ENCODE data around the gene ITGA5.
A peak's percentile ranks its signal among the peaks of the same experiment; 100 is the strongest.

ITGA5 gene

GRCh38 chr12:54431911-54432814, 13.1 kb upstream of the ITGA5 start:
- no peak for DNase-seq (ENCODE audit: low read depth in 1 of 2, low spot score in 1 of 2)

GRCh38 chr12:54430471-54431069, 11.5 kb upstream of the ITGA5 start:
- DNase-seq (ENCODE audit: low read depth in 1 of 2, low spot score in 1 of 2), result no peak

GRCh38 chr12:54429014-54429471, 10.0 kb upstream of the ITGA5 start:
- DNase-seq (ENCODE audit: low read depth in 1 of 2, low spot score in 1 of 2), result no peak

- DNase-seq (ENCODE audit: low read depth in 1 of 2, low spot score in 1 of 2), result no peak
Observed at GRCh38 chr12:54428050-54429013, 9.3 kb upstream of the ITGA5 start.

- no peak for DNase-seq (ENCODE audit: low read depth in 1 of 2, low spot score in 1 of 2)
Observed at GRCh38 chr12:54427106-54427505, 8.0 kb upstream of the ITGA5 start.

GRCh38 chr12:54426690-54427089, 7.6 kb upstream of the ITGA5 start:
- DNase-seq (ENCODE audit: low read depth in 1 of 2, low spot score in 1 of 2), result no peak

- DNase-seq (ENCODE audit: low read depth in 1 of 2, low spot score in 1 of 2), result no peak
Observed at GRCh38 chr12:54425702-54426101, 6.6 kb upstream of the ITGA5 start.

GRCh38 chr12:54424224-54424623, 5.2 kb upstream of the ITGA5 start:
- DNase-seq (ENCODE audit: low read depth in 1 of 2, low spot score in 1 of 2), result no peak

GRCh38 chr12:54423816-54424150, 4.7 kb upstream of the ITGA5 start:
- no peak for DNase-seq (ENCODE audit: low read depth in 1 of 2, low spot score in 1 of 2)

GRCh38 chr12:54421879-54422250, 2.8 kb upstream of the ITGA5 start:
- DNase-seq (ENCODE audit: low read depth in 1 of 2, low spot score in 1 of 2), result no peak

- DNase-seq (ENCODE audit: low read depth in 1 of 2, low spot score in 1 of 2), result no peak
Observed at GRCh38 chr12:54421175-54421878, 2.3 kb upstream of the ITGA5 start.

GRCh38 chr12:54420766-54421144, 1.7 kb upstream of the ITGA5 start:
- DNase-seq (ENCODE audit: low read depth in 1 of 2, low spot score in 1 of 2), result no peak

- no peak for DNase-seq (ENCODE audit: low read depth in 1 of 2, low spot score in 1 of 2)
Observed at GRCh38 chr12:54418441-54419087, 502 bp downstream of the ITGA5 start.

GRCh38 chr12:54417712-54418440, 1.2 kb downstream of the ITGA5 start:
- no peak for DNase-seq (ENCODE audit: low read depth in 1 of 2, low spot score in 1 of 2)

- no peak for DNase-seq (ENCODE audit: low read depth in 1 of 2, low spot score in 1 of 2)
Observed at GRCh38 chr12:54416687-54417603, 2.1 kb downstream of the ITGA5 start.

- no peak for DNase-seq (ENCODE audit: low read depth in 1 of 2, low spot score in 1 of 2)
Observed at GRCh38 chr12:54415221-54415929, 3.7 kb downstream of the ITGA5 start.

GRCh38 chr12:54413284-54414190, 5.5 kb downstream of the ITGA5 start:
- peak; percentile 58 to 66 for DNase-seq (ENCODE audit: low read depth in 1 of 2, low spot score in 1 of 2)

Measured in activated T-helper 1 cell treated with anti-CD3 and anti-CD28 coated beads, Interleukin-2, amount 50 U/mL, for 16 hours (primary cell).